Endothelial cell of umbilical vein (primary cell): ENCODE data around the gene CA14. TPM values are rescaled to one million over a fixed set of nuclear protein-coding genes. Genes with fewer than 3 reads are reported as not detected.
A peak's percentile ranks its signal among the peaks of the same experiment; 100 is the strongest.
"Not testable (repeated sequence)": the region's sequence is repeated elsewhere in the genome, so short reads cannot be mapped to it uniquely, and the experiment has no call there.

Experiments
- Bru-seq: library from RNA; stranded (reverse); fragments of 400-500 nt; gene quantifications from one replicate; lab custom pipeline; 2021; lab: Mats Ljungman, UMichigan
- BruChase-seq, 2 experiments: library from RNA; stranded (reverse); fragments of 400-500 nt; gene quantifications; one replicate each; lab custom pipeline; 2021; lab: Mats Ljungman, UMichigan
- BruUV-seq: library from RNA; stranded (reverse); fragments of 400-500 nt; replicated peaks from 2 replicates; lab custom pipeline; 2021; lab: Mats Ljungman, UMichigan
- CTCF ChIA-PET: fragments of 300-600, 350-600 bp; sonication (Branson Sonifier 250); formaldehyde crosslinking; loops from one replicate; lab custom pipeline; 2021; ENCODE audit warnings: antibody characterized with exemption, inconsistent platforms; lab: Charles Lee
- POLR2A ChIA-PET: fragments of 300-600, 350-600 bp; sonication (Branson Sonifier 250); formaldehyde crosslinking; loops from one replicate; lab custom pipeline; 2021; ENCODE audit warnings: antibody characterized with exemption, inconsistent platforms; lab: Charles Lee
- DNase-seq: peaks from one replicate; pipeline ENCODE4 v3.0.0-alpha.2; 2011; ENCODE audit warnings: low read depth, low spot score
- FAIRE-seq: peaks from 2 replicates; lab custom pipeline; 2011; peaks lifted over from hg19 to GRCh38; lab: Jason Lieb, UNC
- H2AFZ ChIP-seq: 2 replicates; pipeline ENCODE4 v1.6.0; 2012; ENCODE audit warnings: low read depth, low read length, control low read depth, inconsistent platforms
- H3K27ac ChIP-seq: 2 replicates; pipeline ENCODE4 v1.5.1; 2011; ENCODE audit warnings: low read depth, mild to moderate bottlenecking, control low read depth, low read length, moderate library complexity; ENCODE audit not compliant: insufficient read depth
- H3K27me3 ChIP-seq, 2 experiments: 2 replicates each; pipeline versions ENCODE4 v1.6.0 to v1.6.1; 2011; ENCODE audit warnings: low read length in 2 of 2, mixed read lengths in 1 of 2; ENCODE audit not compliant: control insufficient read depth in 2 of 2, insufficient read depth in 2 of 2
- H3K36me3 ChIP-seq, 2 experiments: 2 replicates in 1 of 2; 3 replicates in 1 of 2; pipeline ENCODE4 v1.5.1; 2011; ENCODE audit warnings: low read length in 2 of 2, mild to moderate bottlenecking in 1 of 2, moderate library complexity in 1 of 2; ENCODE audit not compliant: control insufficient read depth in 2 of 2, insufficient read depth in 2 of 2; ENCODE audit errors: extremely low read depth in 1 of 2
- H3K4me1 ChIP-seq: 3 replicates; pipeline ENCODE4 v1.5.1; 2011; ENCODE audit warnings: mild to moderate bottlenecking, low read length; ENCODE audit not compliant: control insufficient read depth, insufficient read depth; ENCODE audit errors: extremely low read depth
- H3K4me2 ChIP-seq: 2 replicates; pipeline ENCODE4 v1.6.1; 2011; ENCODE audit warnings: low read length, control low read depth, mixed read lengths; ENCODE audit not compliant: insufficient read depth
- H3K4me3 ChIP-seq, 3 experiments: fragments of 200-600 bp in 1 of 3; sonication (generic), shearing (Covaris generic) in 1 of 3; replicated peaks in 1 of 3; 2 replicates each; pipeline ENCODE4 v1.5.1; 2011 to 2016; ENCODE audit warnings: control low read depth in 3 of 3, low read length in 3 of 3, mild to moderate bottlenecking in 2 of 3, inconsistent platforms in 1 of 3, low read depth in 1 of 3, moderate library complexity in 1 of 3; ENCODE audit not compliant: insufficient read depth in 1 of 3
- H3K79me2 ChIP-seq: 2 replicates; pipeline ENCODE4 v1.6.0; 2012; ENCODE audit warnings: low read length, inconsistent platforms; ENCODE audit not compliant: control insufficient read depth, insufficient read depth
- H3K9ac ChIP-seq: replicated peaks from 2 replicates; pipeline ENCODE3; 2011; ENCODE audit warnings: low read length, control low read depth; ENCODE audit not compliant: insufficient read depth; ENCODE audit errors: extremely low read depth
- H3K9me1 ChIP-seq: replicated peaks from 3 replicates; pipeline ENCODE4 v1.6.0; 2011; ENCODE audit warnings: mild to moderate bottlenecking, low read length; ENCODE audit not compliant: control insufficient read depth, insufficient read depth; ENCODE audit errors: extremely low read depth
- H3K9me3 ChIP-seq: replicated peaks from 2 replicates; pipeline ENCODE4 v1.5.1; 2012; ENCODE audit warnings: low read length, inconsistent platforms; ENCODE audit not compliant: control insufficient read depth, insufficient read depth
- H4K20me1 ChIP-seq: replicated peaks from 2 replicates; pipeline ENCODE3; 2011; ENCODE audit warnings: mild to moderate bottlenecking, low read length; ENCODE audit not compliant: control insufficient read depth, insufficient read depth; ENCODE audit errors: extremely low read depth
- CTCF ChIP-seq, 2 donors: IDR thresholded peaks; 1 replicate in 1 of 2; 2 replicates in 1 of 2; pipeline ENCODE4 v1.5.1; 2011; ENCODE audit warnings: low read length in 2 of 2, mild to moderate bottlenecking in 2 of 2, moderate library complexity in 2 of 2, control low read depth in 1 of 2, inconsistent platforms in 1 of 2, low read depth in 1 of 2; ENCODE audit not compliant: insufficient read depth in 1 of 2; ENCODE audit errors: extremely low read depth in 1 of 2
- EZH2 ChIP-seq: IDR thresholded peaks from 2 replicates; pipeline ENCODE4 v1.6.1; 2012; ENCODE audit warnings: borderline replicate concordance, low read depth, mild to moderate bottlenecking, moderate library complexity, low read length, inconsistent platforms; ENCODE audit not compliant: severe bottlenecking
- FOS ChIP-seq: IDR thresholded peaks from 2 replicates; pipeline ENCODE4 v1.6.1; 2011; ENCODE audit warnings: mild to moderate bottlenecking, low read length, moderate library complexity, borderline replicate concordance; ENCODE audit not compliant: insufficient read depth
- GATA2 ChIP-seq: IDR thresholded peaks from 2 replicates; pipeline ENCODE4 v1.7.0; 2011; ENCODE audit warnings: low read depth, mild to moderate bottlenecking, moderate library complexity, mixed read lengths, low read length; ENCODE audit not compliant: insufficient read length, insufficient read depth
- JUN ChIP-seq: IDR thresholded peaks from 2 replicates; pipeline ENCODE4 v1.6.1; 2011; ENCODE audit warnings: borderline replicate concordance, low read depth; ENCODE audit not compliant: insufficient read length, insufficient read depth
- MAX ChIP-seq: IDR thresholded peaks from 2 replicates; pipeline ENCODE4 v1.6.1; 2011; ENCODE audit not compliant: insufficient read depth, insufficient read length
- MYC ChIP-seq: IDR thresholded peaks from one replicate; pipeline ENCODE4 v1.6.1; 2011; ENCODE audit warnings: mild to moderate bottlenecking, low read depth, low read length
- POLR2A ChIP-seq: IDR thresholded peaks from 2 replicates; pipeline ENCODE4 v1.6.1; 2012; ENCODE audit warnings: low read depth, mild to moderate bottlenecking, control low read depth, low read length
- POLR2AphosphoS5 ChIP-seq: IDR thresholded peaks from 2 replicates; pipeline ENCODE4 v1.6.1; 2012; ENCODE audit warnings: low read depth, mild to moderate bottlenecking, control low read depth, low read length, moderate library complexity; ENCODE audit not compliant: insufficient read depth
- dilution Hi-C: fragments of 300-500 bp; cut with MboI; formaldehyde crosslinking; loops from one replicate; pipeline ENCODE4 v1.15.0; 2019; ENCODE audit warnings: low sequenced_read_pairs; ENCODE audit not compliant: extremely low pct_ligation_motif_present
- intact Hi-C: fragments of 100-400 bp; cut with micrococcal nuclease; formaldehyde crosslinking; loops from one replicate; pipeline ENCODE4 v1.10.0; 2022
- long read RNA-seq: library from polyadenylated mRNA; stranded (forward); transcript quantifications from one replicate; pipeline ENCODE4 v2.0.0, GENCODE V29; 2021
- polyA minus RNA-seq, 3 experiments: library from RNA; depleted of rRNA, polyadenylated mRNA; stranded (reverse); fragments of >200 nt; gene quantifications; 1 replicate in 1 of 3; 2 replicates in 2 of 3; pipeline ENCODE4 v1.2.3, GENCODE V29; 2011
- polyA plus RNA-seq, 4 experiments: library from polyadenylated mRNA; depleted of rRNA in 3 of 4; stranded (reverse) in 3 of 4; unstranded in 1 of 4; fragments of >200 nt; gene quantifications; 2 replicates each; pipeline versions ENCODE4 v1.2.1 to v1.2.3, GENCODE V29; 2011 to 2012; ENCODE audit warnings: missing spikeins in 1 of 4
- total RNA-seq: library from RNA; stranded (reverse); gene quantifications from 2 replicates; pipeline ENCODE4 v1.2.3, GENCODE V29; 2021

Gene CA14
- not detected in 2 replicates for total RNA-seq
- polyA plus RNA-seq, result not detected in 2 replicates
- not detected in 2 replicates for polyA plus RNA-seq (2011; cell fraction: cytosol; rRNA removed)
- not detected in 2 replicates for polyA plus RNA-seq (2011; cell fraction: nucleus; rRNA removed)
- polyA plus RNA-seq (2012), result 0.24 and 0.37 TPM in 2 replicates
- polyA minus RNA-seq, result not detected in 2 replicates
- polyA minus RNA-seq (2011; cell fraction: cytosol; rRNA and poly(A)+ RNA removed), result not detected
- polyA minus RNA-seq (2011; cell fraction: nucleus; rRNA and poly(A)+ RNA removed), result not detected in 2 replicates
- not detected for Bru-seq, nascent RNA
- BruChase-seq, experiment 1, labeled RNA remaining after a 6-hour chase, result not detected
- BruChase-seq, experiment 2, labeled RNA remaining after a 2-hour chase, result not detected
- long read RNA-seq, partial matches to known transcripts, result 0 of 1 reads
- long read RNA-seq, other reads (novel, unspliced or antisense), result 1 of 1 reads

GRCh38 chr1:150257624-150258585, at the start of gene CA14:
Gene CA14 (plus strand): TSS chr1:150257774. CDS start chr1:150258129, 355 bp downstream.
- H3K79me2 ChIP-seq, result no peaks in the 10 kb centered on the region
- peak within 1 kb of the TSS; percentile 0 for H2AFZ ChIP-seq
- dilution Hi-C loops (no loop called here), intact Hi-C loops (loop anchor here (5.0 kb wide), 1 partner anchor 664 kb away; no protein-coding TSS in a partner anchor)
- no peak within 1 kb of the TSS for H3K27ac ChIP-seq
- BruUV-seq, result no TSS peak
- CTCF ChIA-PET, result interaction anchor here (1.2 to 13.2 kb wide), 3 partner anchors 10 to 172 kb away, joined by 3 to 466 read pairs (median 8); partner anchors contain the start of genes APH1A, C1orf54 and CIART
- H3K4me3 ChIP-seq, result no peak within 1 kb of the TSS
- H3K27me3 ChIP-seq, result peaks cover 15 to 27% of the 10 kb centered on the region in 2 experiments
- no peak within 1 kb of the TSS for H3K4me2 ChIP-seq
- no peak within 1 kb of the TSS for H3K9ac ChIP-seq
- TF ChIP-seq POLR2A (no peak), CTCF (IDR thresholded peaks at IDR 0.05; ENCODE audit: extremely low read depth in 1 of 2, insufficient read depth in 1 of 2, low read depth in 1 of 2, low read length in 2 of 2) (no peak), GATA2 (no peak), FOS (no peak), MAX (no peak), MYC (no peak), JUN (no peak), POLR2AphosphoS5 (no peak), EZH2 (no peak)
- POLR2A ChIA-PET, result no interaction called here
- H3K9me3 ChIP-seq, result no peaks in the 10 kb centered on the region
- peaks cover 7% of the 10 kb centered on the region for H3K4me1 ChIP-seq
- H4K20me1 ChIP-seq, result no peaks in the 10 kb centered on the region
- no peaks in the 10 kb centered on the region for H3K9me1 ChIP-seq
- FAIRE-seq (no peak), DNase-seq (no peak)
- H3K36me3 ChIP-seq, result no peaks in the 10 kb centered on the region

GRCh38 chr1:150208460-150208859, 49.1 kb upstream of the CA14 start:
- dilution Hi-C loops, H3K4me3 ChIP-seq, DNase-seq, H4K20me1 ChIP-seq, H3K9ac ChIP-seq, H2AFZ ChIP-seq, H3K9me1 ChIP-seq, H3K79me2 ChIP-seq, intact Hi-C loops, BruUV-seq, H3K27ac ChIP-seq, H3K27me3 ChIP-seq, H3K4me1 ChIP-seq, H3K4me2 ChIP-seq, H3K9me3 ChIP-seq, POLR2A ChIA-PET, H3K36me3 ChIP-seq, FAIRE-seq: not testable (repeated sequence)
- CTCF ChIA-PET, result interaction anchor here (1.1 to 2.2 kb wide), 2 partner anchors 21 to 25 kb away, joined by 3 to 9 read pairs; no protein-coding TSS in a partner anchor
